ENCODE measurements around the gene MYO1D. TPM values are rescaled to one million over a fixed set of nuclear protein-coding genes. Genes with fewer than 3 reads are reported as not detected.
A peak's percentile ranks its signal among the peaks of the same experiment; 100 is the strongest.

Gene MYO1D
- total RNA-seq, 1 donor from 2014 or later, result 73.3 TPM

GRCh38 chr17:32862940-32863339 is 14.0 kb downstream of the MYO1D start:
- H3K9me3 ChIP-seq, result no peaks in the 10 kb centered on the region
- no peaks in the 10 kb centered on the region for H3K27me3 ChIP-seq
- H3K4me1 ChIP-seq, result peaks cover 19% of the 10 kb centered on the region
- H3K36me3 ChIP-seq, result no peaks in the 10 kb centered on the region
- H3K4me3 ChIP-seq, result no peak overlapping the region
- no peak for DNase-seq
- peak; percentile 85 for ATAC-seq
- intact Hi-C loops (cut with DNase I), result no loop called here
- no peak for TF ChIP-seq CTCF (IDR thresholded peaks at IDR 0.05)
- no peak overlapping the region for H3K27ac ChIP-seq

GRCh38 chr17:32861981-32862380 is 14.9 kb downstream of the MYO1D start:
- Histone ChIP-seq H3K27me3 (no peaks in the 10 kb centered on the region), H3K9me3 (no peaks in the 10 kb centered on the region), H3K27ac (no peak overlapping the region), H3K4me1 (peaks cover 19% of the 10 kb centered on the region), H3K4me3 (no peak overlapping the region), H3K36me3 (no peaks in the 10 kb centered on the region)
- ATAC-seq (no peak), DNase-seq (no peak)
- TF ChIP-seq CTCF (IDR thresholded peaks at IDR 0.05), result no peak
- intact Hi-C loops (cut with DNase I), result no loop called here

GRCh38 chr17:32859857-32860525 is 16.9 kb downstream of the MYO1D start:
- TF ChIP-seq CTCF (IDR thresholded peaks at IDR 0.05), result no peak
- no peak for ATAC-seq
- Histone ChIP-seq H3K27me3 (no peaks in the 10 kb centered on the region), H3K9me3 (no peaks in the 10 kb centered on the region), H3K27ac (no peak overlapping the region), H3K4me1 (peaks cover 14% of the 10 kb centered on the region), H3K4me3 (no peak overlapping the region), H3K36me3 (no peaks in the 10 kb centered on the region)
- DNase-seq, result no peak
- intact Hi-C loops (cut with DNase I), result no loop called here

GRCh38 chr17:32855620-32856019 is 21.3 kb downstream of the MYO1D start:
- no peak for ATAC-seq
- H3K4me1 ChIP-seq, result no peaks in the 10 kb centered on the region
- H3K27ac ChIP-seq, result no peak overlapping the region
- no peak for DNase-seq
- intact Hi-C loops (cut with DNase I), result no loop called here
- no peaks in the 10 kb centered on the region for H3K27me3 ChIP-seq
- H3K9me3 ChIP-seq, result no peaks in the 10 kb centered on the region
- no peak for TF ChIP-seq CTCF (IDR thresholded peaks at IDR 0.05)
- H3K36me3 ChIP-seq, result no peaks in the 10 kb centered on the region
- H3K4me3 ChIP-seq, result no peak overlapping the region

GRCh38 chr17:32854832-32855389 is 22.0 kb downstream of the MYO1D start:
- Histone ChIP-seq H3K36me3 (no peaks in the 10 kb centered on the region), H3K4me3 (no peak overlapping the region), H3K27me3 (no peaks in the 10 kb centered on the region), H3K27ac (no peak overlapping the region), H3K4me1 (no peaks in the 10 kb centered on the region), H3K9me3 (no peaks in the 10 kb centered on the region)
- intact Hi-C loops (cut with DNase I), result no loop called here
- ATAC-seq (no peak), DNase-seq (no peak)
- no peak for TF ChIP-seq CTCF (IDR thresholded peaks at IDR 0.05)

Measured in upper lobe of right lung (tissue), 1 donor.